GM19351 (cell line): ENCODE results near the gene DLGAP1.
"Not testable (repeated sequence)": the region's sequence is repeated elsewhere in the genome, so short reads cannot be mapped to it uniquely, and the experiment has no call there.

Source experiments
- ATAC-seq: cut with Tn5 transposase; IDR thresholded peaks from one replicate; pipeline ENCODE4 v1.9.1; 2021; ENCODE audit warnings: mild to moderate bottlenecking, moderate library complexity; ENCODE audit not compliant: unreplicated experiment

Gene DLGAP1

GRCh38 chr18:3599861-3600260 is 855.2 kb downstream of the DLGAP1 start:
- no peak for ATAC-seq

GRCh38 chr18:3599195-3599594 is 855.9 kb downstream of the DLGAP1 start:
- ATAC-seq: no peak

- no peak for ATAC-seq
Measured at GRCh38 chr18:3598581-3598980, 856.5 kb downstream of the DLGAP1 start.

- no peak for ATAC-seq
Measured at GRCh38 chr18:3597409-3598357, 857.4 kb downstream of the DLGAP1 start.

- peak; percentile 48 for ATAC-seq
Measured at GRCh38 chr18:3596637-3597384, 858.3 kb downstream of the DLGAP1 start.

- ATAC-seq: no peak
Measured at GRCh38 chr18:3596324-3596636, 858.8 kb downstream of the DLGAP1 start.

GRCh38 chr18:3595369-3596273 is 859.5 kb downstream of the DLGAP1 start:
- ATAC-seq: peak; percentile 60

GRCh38 chr18:3594760-3595368 is 860.2 kb downstream of the DLGAP1 start:
- no peak for ATAC-seq

GRCh38 chr18:3593904-3594759 is 861.0 kb downstream of the DLGAP1 start:
- ATAC-seq: peak; percentile 61

- no peak for ATAC-seq
Measured at GRCh38 chr18:3593381-3593903, 861.7 kb downstream of the DLGAP1 start.

GRCh38 chr18:3592864-3593263 is 862.2 kb downstream of the DLGAP1 start:
- no peak for ATAC-seq

GRCh38 chr18:3590096-3590630 is 864.9 kb downstream of the DLGAP1 start:
- no peak for ATAC-seq

- peak; percentile 38 for ATAC-seq
Measured at GRCh38 chr18:3585656-3586509, 869.2 kb downstream of the DLGAP1 start.

GRCh38 chr18:3584897-3585460 is 870.1 kb downstream of the DLGAP1 start:
- ATAC-seq: no peak

GRCh38 chr18:3584266-3584861 is 870.7 kb downstream of the DLGAP1 start:
- no peak for ATAC-seq

GRCh38 chr18:3583873-3584247 is 871.2 kb downstream of the DLGAP1 start:
- ATAC-seq: no peak

- not testable (repeated sequence) for ATAC-seq
Measured at GRCh38 chr18:3583106-3583872, 871.8 kb downstream of the DLGAP1 start.
